B cell (primary cell): ENCODE data around the gene G2E3.

ENCODE experiments used
- EZH2 ChIP-seq: IDR thresholded peaks from 2 replicates; pipeline ENCODE4 v1.6.1; 2012; ENCODE audit warnings: borderline replicate concordance, low read depth, mild to moderate bottlenecking, moderate library complexity, low read length; ENCODE audit not compliant: insufficient read depth, poor library complexity, severe bottlenecking
- TF ChIP-seq, protein P1 (sequence below): fragments of 200-600 bp; IDR thresholded peaks from one replicate; pipeline ENCODE4 v1.8.0; 2022; ENCODE audit warnings: antibody characterized with exemption, mild to moderate bottlenecking

- TF ChIP-seq, protein P1, sequence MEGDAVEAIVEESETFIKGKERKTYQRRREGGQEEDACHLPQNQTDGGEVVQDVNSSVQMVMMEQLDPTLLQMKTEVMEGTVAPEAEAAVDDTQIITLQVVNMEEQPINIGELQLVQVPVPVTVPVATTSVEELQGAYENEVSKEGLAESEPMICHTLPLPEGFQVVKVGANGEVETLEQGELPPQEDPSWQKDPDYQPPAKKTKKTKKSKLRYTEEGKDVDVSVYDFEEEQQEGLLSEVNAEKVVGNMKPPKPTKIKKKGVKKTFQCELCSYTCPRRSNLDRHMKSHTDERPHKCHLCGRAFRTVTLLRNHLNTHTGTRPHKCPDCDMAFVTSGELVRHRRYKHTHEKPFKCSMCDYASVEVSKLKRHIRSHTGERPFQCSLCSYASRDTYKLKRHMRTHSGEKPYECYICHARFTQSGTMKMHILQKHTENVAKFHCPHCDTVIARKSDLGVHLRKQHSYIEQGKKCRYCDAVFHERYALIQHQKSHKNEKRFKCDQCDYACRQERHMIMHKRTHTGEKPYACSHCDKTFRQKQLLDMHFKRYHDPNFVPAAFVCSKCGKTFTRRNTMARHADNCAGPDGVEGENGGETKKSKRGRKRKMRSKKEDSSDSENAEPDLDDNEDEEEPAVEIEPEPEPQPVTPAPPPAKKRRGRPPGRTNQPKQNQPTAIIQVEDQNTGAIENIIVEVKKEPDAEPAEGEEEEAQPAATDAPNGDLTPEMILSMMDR: no peak
- no peak for TF ChIP-seq EZH2
These were observed 29.9 kb upstream of the G2E3 start for GRCh38 chr14:30528778-30529642.
